ENCODE data around the gene SHB.

GRCh38 chr9:38083858-38084555 lies 15.0 kb upstream of the SHB start:
- no peak for TF ChIP-seq CTCF (IDR thresholded peaks at IDR 0.05)
- no peak for TF ChIP-seq POLR2A (IDR thresholded peaks at IDR 0.05)

Data from body of pancreas (tissue), 4 donors.